ENCODE data around the gene UBA52. TPM values are rescaled to one million over a fixed set of nuclear protein-coding genes. Genes with fewer than 3 reads are reported as not detected.

Gene UBA52
- total and polyA plus RNA-seq, 9 donors: 1,127 to 1,404 (median 1,266) TPM

DNA sequence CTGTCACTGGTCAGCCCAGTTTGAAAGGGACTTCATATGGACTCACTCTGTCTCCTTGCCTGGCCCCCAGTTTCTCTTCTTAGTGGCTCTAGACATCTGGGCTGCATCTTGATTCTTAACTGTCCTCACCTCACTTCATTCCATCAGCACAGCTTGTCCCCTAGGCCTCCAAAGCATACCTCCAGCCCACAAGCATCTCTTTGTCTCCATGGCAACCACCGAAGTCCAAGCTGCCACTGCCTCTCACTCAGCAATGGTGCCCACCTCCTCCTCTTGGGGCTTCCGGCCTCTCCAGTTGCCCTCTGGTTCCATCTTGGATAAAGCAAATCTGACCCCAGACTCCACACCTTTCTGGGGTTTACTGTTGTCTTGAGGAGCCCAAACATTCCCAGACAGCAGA is 55.2 kb downstream of the UBA52 start:
- H3K4me3 ChIP-seq (ENCODE audit: low read length): no peak overlapping the region
- WGBS (ENCODE audit: insufficient coverage): 55% methylated on average over 2 of the region's 2 CpGs

More for the DNA sequence above, 55.2 kb downstream of the UBA52 start:
- Histone ChIP-seq H3K9me3 (replicated peaks; ENCODE audit: control insufficient read depth, low read depth, low read length) (no peaks in the 10 kb centered on the region), H3K4me1 (ENCODE audit: control insufficient read depth, insufficient read depth, low read length) (no peaks in the 10 kb centered on the region), H3K27me3 (ENCODE audit: control insufficient read depth, insufficient read depth, low read length) (peaks cover 10% of the 10 kb centered on the region), H3K36me3 (ENCODE audit: control insufficient read depth, insufficient read depth, low read length) (no peaks in the 10 kb centered on the region), H3K27ac (ENCODE audit: low read length) (no peak overlapping the region)
- no peak for DNase-seq

Other genes with a start within 250 kb of the UBA52 start
- 129 TPM for gene LSM4, start 248.8 kb upstream of the UBA52 start, total RNA-seq
- 100 to 1,000 TPM in 2 of 8 donors, 10 to 100 TPM in 6; 85.2 to 112 (median 93.2) TPM for gene LSM4, start 248.8 kb upstream of the UBA52 start, polyA plus RNA-seq (ENCODE audit: insufficient read depth in 1 of 8, insufficient read length in 8 of 8, low replicate concordance in 1 of 8)
- gene PGPEP1, start 231.3 kb upstream of the UBA52 start, total RNA-seq: 10.8 TPM
- 10 to 100 TPM in 2 of 8 donors, 1 to 10 TPM in 6; 7.7 to 14.9 (median 9.3) TPM for gene PGPEP1, start 231.3 kb upstream of the UBA52 start, polyA plus RNA-seq (ENCODE audit: insufficient read depth in 1 of 8, insufficient read length in 8 of 8, low replicate concordance in 1 of 8)
- 0.62 TPM for gene GDF15, start 185.7 kb upstream of the UBA52 start, total RNA-seq
- gene GDF15, start 185.7 kb upstream of the UBA52 start, polyA plus RNA-seq (ENCODE audit: insufficient read depth in 1 of 8, insufficient read length in 8 of 8, low replicate concordance in 1 of 8): 1 to 10 TPM in 2 of 8 donors, under 1 TPM in 6; 0.33 to 1.8 (median 0.80) TPM
- 1.5 TPM for gene LRRC25, start 174.2 kb upstream of the UBA52 start, total RNA-seq
- gene LRRC25, start 174.2 kb upstream of the UBA52 start, polyA plus RNA-seq (ENCODE audit: insufficient read depth in 1 of 8, insufficient read length in 8 of 8, low replicate concordance in 1 of 8): 1 to 10 TPM; 1.2 to 2.4 (median 1.7) TPM
- 77.1 TPM for gene SSBP4, start 152.5 kb upstream of the UBA52 start, total RNA-seq
- gene SSBP4, start 152.5 kb upstream of the UBA52 start, polyA plus RNA-seq (ENCODE audit: insufficient read depth in 1 of 8, insufficient read length in 8 of 8, low replicate concordance in 1 of 8): 100 to 1,000 TPM; 104 to 156 (median 120) TPM
- gene ISYNA1, start 133.7 kb upstream of the UBA52 start, total RNA-seq: 85.8 TPM
- 100 to 1,000 TPM; 122 to 221 (median 180) TPM for gene ISYNA1, start 133.7 kb upstream of the UBA52 start, polyA plus RNA-seq (ENCODE audit: insufficient read depth in 1 of 8, insufficient read length in 8 of 8, low replicate concordance in 1 of 8)
- gene ELL, start 49.8 kb upstream of the UBA52 start, total RNA-seq: 11.4 TPM
- 10 to 100 TPM; 14.1 to 20.3 (median 16.7) TPM for gene ELL, start 49.8 kb upstream of the UBA52 start, polyA plus RNA-seq (ENCODE audit: insufficient read depth in 1 of 8, insufficient read length in 8 of 8, low replicate concordance in 1 of 8)
- gene FKBP8, start 28.3 kb upstream of the UBA52 start, total RNA-seq: 98.8 TPM
- 100 to 1,000 TPM; 124 to 150 (median 137) TPM for gene FKBP8, start 28.3 kb upstream of the UBA52 start, polyA plus RNA-seq (ENCODE audit: insufficient read depth in 1 of 8, insufficient read length in 8 of 8, low replicate concordance in 1 of 8)
- gene KXD1, start 14.0 kb upstream of the UBA52 start, total RNA-seq: 47.1 TPM
- 10 to 100 TPM; 60.1 to 82.3 (median 75.3) TPM for gene KXD1, start 14.0 kb upstream of the UBA52 start, polyA plus RNA-seq (ENCODE audit: insufficient read depth in 1 of 8, insufficient read length in 8 of 8, low replicate concordance in 1 of 8)
- gene REX1BD, start 16.9 kb downstream of the UBA52 start, total RNA-seq: 61.5 TPM
- 10 to 100 TPM; 27.4 to 45.1 (median 36.1) TPM for gene REX1BD, start 16.9 kb downstream of the UBA52 start, polyA plus RNA-seq (ENCODE audit: insufficient read depth in 1 of 8, insufficient read length in 8 of 8, low replicate concordance in 1 of 8)
- gene CRLF1, start 34.9 kb downstream of the UBA52 start, total RNA-seq: 35.0 TPM
- 10 to 100 TPM; 11.0 to 52.6 (median 36.1) TPM for gene CRLF1, start 34.9 kb downstream of the UBA52 start, polyA plus RNA-seq (ENCODE audit: insufficient read depth in 1 of 8, insufficient read length in 8 of 8, low replicate concordance in 1 of 8)
- gene TMEM59L, start 41.0 kb downstream of the UBA52 start, total RNA-seq: 3.9 TPM
- 10 to 100 TPM in 7 of 8 donors, 1 to 10 TPM in 1; 4.4 to 23.6 (median 15.1) TPM for gene TMEM59L, start 41.0 kb downstream of the UBA52 start, polyA plus RNA-seq (ENCODE audit: insufficient read depth in 1 of 8, insufficient read length in 8 of 8, low replicate concordance in 1 of 8)
- 2.0 TPM for gene KLHL26, start 65.2 kb downstream of the UBA52 start, total RNA-seq
- gene KLHL26, start 65.2 kb downstream of the UBA52 start, polyA plus RNA-seq (ENCODE audit: insufficient read depth in 1 of 8, insufficient read length in 8 of 8, low replicate concordance in 1 of 8): 1 to 10 TPM; 3.2 to 5.8 (median 4.1) TPM
- 4.3 TPM for gene CRTC1, start 111.8 kb downstream of the UBA52 start, total RNA-seq
- gene CRTC1, start 111.8 kb downstream of the UBA52 start, polyA plus RNA-seq (ENCODE audit: insufficient read depth in 1 of 8, insufficient read length in 8 of 8, low replicate concordance in 1 of 8): 10 to 100 TPM; 11.5 to 18.7 (median 15.0) TPM
- gene COMP, start 219.4 kb downstream of the UBA52 start, total RNA-seq: 13.8 TPM
- 10 to 100 TPM in 3 of 8 donors, 1 to 10 TPM in 4, under 1 TPM in 1; 0.88 to 96.3 (median 8.3) TPM for gene COMP, start 219.4 kb downstream of the UBA52 start, polyA plus RNA-seq (ENCODE audit: insufficient read depth in 1 of 8, insufficient read length in 8 of 8, low replicate concordance in 1 of 8)

Data from muscle of leg (tissue), 11 donors.